GM20000 (cell line): ENCODE measurements around the gene RND2.

Source experiments
- DNase-seq: peaks from one replicate; pipeline ENCODE4 v3.0.0; 2012; ENCODE audit warnings: low spot score
- TF ChIP-seq, protein P1 (sequence below): IDR thresholded peaks from 2 replicates; pipeline ENCODE4 v1.5.1; 2012; ENCODE audit warnings: mild to moderate bottlenecking, control low read depth; ENCODE audit errors: extremely low read depth, missing control alignments

RND2 gene

DNA sequence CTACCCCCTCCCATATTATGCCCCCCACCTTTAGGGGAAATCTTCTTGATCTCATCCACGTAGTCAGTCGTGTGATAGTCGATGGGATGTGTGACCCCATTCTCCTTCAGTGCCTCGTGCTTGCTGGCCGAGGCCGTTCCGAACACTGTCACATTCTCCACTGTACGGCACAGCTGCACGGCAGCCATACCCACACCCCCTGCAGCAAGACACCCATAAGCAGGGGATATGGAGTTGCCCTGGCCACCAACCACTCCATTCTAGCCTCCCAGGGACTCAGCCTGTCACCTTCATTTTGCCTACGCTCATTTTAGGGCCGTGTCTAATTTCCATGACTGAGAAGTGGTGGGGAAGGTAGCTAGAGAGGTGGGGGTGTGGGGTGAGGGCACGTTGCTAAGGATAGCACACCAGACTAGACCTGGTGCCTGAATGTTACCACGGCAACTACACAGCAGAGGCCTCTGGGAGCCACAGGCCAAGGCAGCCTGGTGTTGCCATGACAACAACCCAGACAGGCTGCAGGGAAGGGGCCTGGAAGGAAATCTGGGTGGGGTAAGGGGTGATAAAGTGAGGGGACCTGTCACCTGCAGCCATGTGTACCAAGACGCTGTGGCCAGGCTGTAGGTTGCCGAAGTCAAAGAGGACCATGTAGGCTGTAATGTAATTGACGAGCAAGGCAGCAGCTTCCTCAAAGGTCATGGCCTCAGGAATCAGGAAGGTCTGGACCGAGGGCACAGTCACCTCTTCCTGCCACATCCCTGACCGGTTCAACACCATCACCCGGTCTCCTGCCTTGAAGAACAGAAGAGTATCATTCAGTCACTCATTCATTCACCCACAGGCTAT lies 6.8 kb upstream of the RND2 start:
- TF ChIP-seq, protein P1, sequence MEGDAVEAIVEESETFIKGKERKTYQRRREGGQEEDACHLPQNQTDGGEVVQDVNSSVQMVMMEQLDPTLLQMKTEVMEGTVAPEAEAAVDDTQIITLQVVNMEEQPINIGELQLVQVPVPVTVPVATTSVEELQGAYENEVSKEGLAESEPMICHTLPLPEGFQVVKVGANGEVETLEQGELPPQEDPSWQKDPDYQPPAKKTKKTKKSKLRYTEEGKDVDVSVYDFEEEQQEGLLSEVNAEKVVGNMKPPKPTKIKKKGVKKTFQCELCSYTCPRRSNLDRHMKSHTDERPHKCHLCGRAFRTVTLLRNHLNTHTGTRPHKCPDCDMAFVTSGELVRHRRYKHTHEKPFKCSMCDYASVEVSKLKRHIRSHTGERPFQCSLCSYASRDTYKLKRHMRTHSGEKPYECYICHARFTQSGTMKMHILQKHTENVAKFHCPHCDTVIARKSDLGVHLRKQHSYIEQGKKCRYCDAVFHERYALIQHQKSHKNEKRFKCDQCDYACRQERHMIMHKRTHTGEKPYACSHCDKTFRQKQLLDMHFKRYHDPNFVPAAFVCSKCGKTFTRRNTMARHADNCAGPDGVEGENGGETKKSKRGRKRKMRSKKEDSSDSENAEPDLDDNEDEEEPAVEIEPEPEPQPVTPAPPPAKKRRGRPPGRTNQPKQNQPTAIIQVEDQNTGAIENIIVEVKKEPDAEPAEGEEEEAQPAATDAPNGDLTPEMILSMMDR = no peak
- no peak for DNase-seq

DNA sequence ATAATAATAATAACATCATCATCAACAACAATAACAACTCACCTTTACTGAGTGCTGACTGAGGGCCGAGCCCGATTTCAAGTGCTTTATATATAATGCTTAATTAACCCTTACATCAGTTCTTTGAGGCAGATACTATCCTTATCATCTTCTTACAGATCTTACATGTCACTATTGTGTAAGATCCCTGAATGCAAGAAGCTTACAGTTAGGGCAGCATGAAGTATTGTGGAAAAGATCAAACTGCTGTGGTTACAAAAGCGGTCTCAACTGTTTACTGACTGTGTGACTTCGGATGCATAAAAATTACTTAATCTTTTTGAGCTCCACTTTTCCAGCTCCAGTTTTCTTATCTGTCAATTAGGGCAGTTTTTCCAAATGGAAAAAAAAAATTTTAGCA lies 6.1 kb upstream of the RND2 start:
- DNase-seq = no peak
- TF ChIP-seq, protein P1 = no peak

DNA sequence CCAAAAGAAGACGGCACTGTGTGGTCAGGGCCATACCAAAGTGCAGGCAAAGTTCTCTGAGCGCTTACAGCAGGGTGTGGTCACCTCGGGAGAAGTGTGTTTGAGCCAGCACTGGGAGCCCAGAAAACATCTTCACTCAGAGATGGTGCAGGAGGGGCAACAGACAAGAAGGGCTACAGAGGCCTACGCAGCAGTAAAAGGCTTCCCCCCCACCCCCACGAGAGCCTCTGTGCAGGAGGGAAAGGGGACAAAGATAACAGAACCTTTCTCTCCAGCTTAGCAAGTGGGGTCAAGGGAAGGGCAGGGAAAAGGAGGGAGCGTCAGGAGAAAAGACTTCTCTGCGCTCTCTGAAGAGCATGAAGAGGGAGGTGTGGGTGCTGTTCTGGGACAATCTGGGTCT lies 5.6 kb upstream of the RND2 start:
- DNase-seq = no peak
- TF ChIP-seq, protein P1 = no peak

DNA sequence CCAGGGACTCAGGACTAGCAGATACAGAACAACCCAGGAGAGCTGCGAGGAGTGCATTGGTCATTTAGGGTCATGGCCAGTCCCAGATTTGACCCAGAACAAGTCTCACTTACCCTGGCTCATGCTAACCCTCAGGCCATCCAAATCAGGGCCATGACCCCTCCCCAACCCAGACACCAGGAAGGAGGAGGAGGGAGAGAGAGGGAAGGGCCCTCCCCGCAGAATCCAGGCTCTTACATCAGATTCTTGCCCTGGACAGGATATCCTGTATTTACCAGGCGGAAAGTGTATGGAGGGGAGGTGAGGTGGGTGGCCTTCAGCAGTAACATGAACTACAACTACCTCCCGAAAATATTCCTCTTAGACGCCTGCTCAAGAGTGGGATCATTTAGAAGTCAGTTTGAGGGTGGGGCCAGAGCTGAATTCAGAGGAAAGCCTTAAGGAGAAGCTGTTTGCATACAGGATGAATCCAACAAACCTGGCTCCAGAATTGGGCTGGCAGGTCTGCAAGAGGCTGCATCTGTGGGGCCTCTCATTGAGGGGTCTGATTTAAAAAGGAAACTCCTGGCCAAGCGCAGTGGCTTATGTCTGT lies 4.9 kb upstream of the RND2 start:
- no peak for DNase-seq
- TF ChIP-seq, protein P1 = no peak

DNA sequence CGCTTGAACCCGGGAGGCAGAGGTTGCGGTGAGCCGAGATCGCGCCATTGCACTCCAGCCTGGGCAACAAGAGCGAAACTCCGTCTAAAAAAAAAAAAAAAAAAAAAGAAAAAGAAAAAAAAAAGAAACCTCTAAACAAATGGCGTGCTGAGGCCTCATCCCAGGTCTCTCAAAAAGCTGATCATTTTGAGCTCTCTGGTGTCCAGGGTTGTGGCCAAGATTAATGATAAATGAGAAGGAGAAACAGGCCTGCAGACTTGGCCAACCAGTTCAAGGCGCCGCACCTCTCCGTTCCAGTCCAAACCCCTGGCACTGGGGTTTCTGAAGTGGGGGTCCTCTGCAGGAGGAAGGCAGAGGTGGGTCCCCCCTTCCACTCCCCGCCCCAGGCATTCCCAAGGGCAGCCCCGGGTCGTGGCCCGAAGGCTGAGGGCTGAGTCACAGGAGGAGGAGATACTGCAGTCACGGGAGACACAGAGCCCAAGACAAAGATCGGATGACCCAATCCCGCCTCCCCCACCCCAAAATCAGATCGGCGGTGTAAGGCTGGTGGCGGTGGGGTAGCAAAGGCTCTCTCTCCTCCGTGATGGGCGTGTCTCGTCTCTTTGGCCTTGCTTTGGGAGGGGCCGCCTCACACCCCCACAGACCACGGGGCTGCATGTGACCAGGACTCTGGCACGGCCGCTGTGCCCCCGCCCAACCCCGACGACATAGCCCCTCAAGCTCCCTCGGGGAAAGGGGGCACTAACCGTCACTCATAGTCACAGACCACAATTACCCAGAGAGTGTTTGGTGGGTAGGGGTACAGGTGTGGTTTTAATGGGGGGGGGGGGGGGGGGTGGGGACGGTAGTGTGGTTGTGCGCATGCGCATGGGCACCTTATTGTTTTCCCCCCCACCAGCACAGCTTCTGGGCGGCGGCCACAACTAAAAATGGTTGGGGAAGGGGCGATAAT lies 4.0 kb upstream of the RND2 start:
- DNase-seq = peak; percentile 70
- TF ChIP-seq, protein P1 = no peak

DNA sequence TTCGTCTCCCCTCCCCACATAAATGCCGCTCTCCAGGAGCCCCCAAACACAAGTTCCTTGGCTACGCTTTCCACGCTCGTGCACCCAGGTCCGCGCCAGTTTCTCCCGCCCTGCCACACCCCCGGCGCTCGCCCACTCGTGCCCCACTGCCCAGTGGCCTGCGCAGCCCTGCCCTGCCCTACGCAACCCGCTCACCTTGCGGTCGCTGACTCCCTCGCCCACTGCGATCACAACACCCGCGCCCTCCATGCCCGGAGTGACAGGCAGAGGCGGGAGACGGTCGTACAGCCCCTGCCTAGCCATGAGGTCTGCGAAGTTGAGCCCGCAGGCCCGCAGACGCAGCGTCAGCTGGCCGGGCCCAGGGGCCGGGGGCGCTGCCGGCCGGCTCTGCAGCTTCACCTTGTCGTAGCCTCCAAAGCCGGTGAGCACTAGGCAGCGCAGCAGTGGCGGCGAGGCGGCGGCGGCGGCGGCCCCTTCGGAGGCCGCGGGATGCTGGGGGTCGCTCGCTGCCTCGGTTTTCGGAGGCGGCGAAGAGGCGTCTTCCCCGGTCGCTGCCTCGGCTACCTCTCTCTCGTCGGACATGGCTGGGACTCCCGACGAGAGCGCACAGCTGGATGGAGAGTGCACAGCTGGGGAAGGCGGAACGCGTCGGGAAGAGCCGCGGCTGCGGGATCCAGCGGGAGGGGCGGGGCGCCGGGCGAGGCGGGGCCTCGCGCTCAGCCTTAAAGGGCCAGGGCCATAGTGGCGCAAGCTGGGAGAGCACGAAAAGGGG lies 3.1 kb upstream of the RND2 start, which contains the start of gene VAT1:
Gene VAT1 (minus strand): TSS at position 645 of the 772 bp plus-strand sequence. CDS start 63 bp downstream, at position 582.
- TF ChIP-seq, protein P1 = no peak
- peak; percentile 86 for DNase-seq
